AG10803 (cell line): Measurements from ENCODE around the gene SNAP47.

ENCODE experiments used
- DNase-seq: peaks from one replicate; pipeline ENCODE4 v3.0.0; 2010; ENCODE audit warnings: low read depth
- H3K4me3 ChIP-seq: 2 replicates; pipeline ENCODE4 v1.5.1; 2011; ENCODE audit warnings: mild to moderate bottlenecking, low read length, control low read depth
- TF ChIP-seq, protein P1 (sequence below): conservative IDR thresholded peaks from 2 replicates; pipeline ENCODE4 v1.5.1; 2011; ENCODE audit warnings: mild to moderate bottlenecking, low read length, control low read depth, inconsistent platforms

The SNAP47 gene

DNA sequence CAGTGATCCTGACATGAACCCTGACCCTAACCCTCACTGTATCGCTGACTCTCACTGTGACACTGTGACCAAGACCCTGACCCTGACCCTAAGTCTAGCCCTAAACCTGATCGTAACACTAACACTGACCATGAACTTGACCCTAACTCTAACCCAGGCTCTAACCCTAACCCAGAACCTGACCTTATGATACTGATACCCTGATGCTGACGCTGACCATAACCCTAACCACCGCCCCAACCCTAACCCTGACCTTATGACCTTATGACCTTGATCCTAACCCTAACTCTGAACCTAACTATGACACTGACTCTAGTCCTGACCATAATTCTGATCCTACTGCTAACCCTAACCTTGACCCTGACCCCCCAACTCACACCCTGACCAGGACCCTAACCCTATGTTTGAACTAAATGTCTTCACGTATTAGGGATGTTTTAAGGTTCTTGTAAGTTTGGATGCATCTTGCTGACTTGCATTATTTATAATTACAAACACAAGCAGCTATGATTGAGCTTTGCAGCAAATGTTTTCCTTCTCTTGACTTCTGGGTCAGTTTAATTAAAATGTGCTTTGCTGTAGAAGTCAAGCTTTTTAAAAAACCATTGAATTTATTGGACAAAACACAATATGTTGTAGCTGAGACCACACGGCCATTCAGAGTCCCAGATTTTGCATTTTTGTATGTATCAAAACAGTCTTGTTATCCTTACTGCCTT lies 56.3 kb downstream of the SNAP47 start:
- no peak for DNase-seq
- H3K4me3 ChIP-seq = no peak overlapping the region
- TF ChIP-seq, protein P1, sequence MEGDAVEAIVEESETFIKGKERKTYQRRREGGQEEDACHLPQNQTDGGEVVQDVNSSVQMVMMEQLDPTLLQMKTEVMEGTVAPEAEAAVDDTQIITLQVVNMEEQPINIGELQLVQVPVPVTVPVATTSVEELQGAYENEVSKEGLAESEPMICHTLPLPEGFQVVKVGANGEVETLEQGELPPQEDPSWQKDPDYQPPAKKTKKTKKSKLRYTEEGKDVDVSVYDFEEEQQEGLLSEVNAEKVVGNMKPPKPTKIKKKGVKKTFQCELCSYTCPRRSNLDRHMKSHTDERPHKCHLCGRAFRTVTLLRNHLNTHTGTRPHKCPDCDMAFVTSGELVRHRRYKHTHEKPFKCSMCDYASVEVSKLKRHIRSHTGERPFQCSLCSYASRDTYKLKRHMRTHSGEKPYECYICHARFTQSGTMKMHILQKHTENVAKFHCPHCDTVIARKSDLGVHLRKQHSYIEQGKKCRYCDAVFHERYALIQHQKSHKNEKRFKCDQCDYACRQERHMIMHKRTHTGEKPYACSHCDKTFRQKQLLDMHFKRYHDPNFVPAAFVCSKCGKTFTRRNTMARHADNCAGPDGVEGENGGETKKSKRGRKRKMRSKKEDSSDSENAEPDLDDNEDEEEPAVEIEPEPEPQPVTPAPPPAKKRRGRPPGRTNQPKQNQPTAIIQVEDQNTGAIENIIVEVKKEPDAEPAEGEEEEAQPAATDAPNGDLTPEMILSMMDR = no peak

DNA sequence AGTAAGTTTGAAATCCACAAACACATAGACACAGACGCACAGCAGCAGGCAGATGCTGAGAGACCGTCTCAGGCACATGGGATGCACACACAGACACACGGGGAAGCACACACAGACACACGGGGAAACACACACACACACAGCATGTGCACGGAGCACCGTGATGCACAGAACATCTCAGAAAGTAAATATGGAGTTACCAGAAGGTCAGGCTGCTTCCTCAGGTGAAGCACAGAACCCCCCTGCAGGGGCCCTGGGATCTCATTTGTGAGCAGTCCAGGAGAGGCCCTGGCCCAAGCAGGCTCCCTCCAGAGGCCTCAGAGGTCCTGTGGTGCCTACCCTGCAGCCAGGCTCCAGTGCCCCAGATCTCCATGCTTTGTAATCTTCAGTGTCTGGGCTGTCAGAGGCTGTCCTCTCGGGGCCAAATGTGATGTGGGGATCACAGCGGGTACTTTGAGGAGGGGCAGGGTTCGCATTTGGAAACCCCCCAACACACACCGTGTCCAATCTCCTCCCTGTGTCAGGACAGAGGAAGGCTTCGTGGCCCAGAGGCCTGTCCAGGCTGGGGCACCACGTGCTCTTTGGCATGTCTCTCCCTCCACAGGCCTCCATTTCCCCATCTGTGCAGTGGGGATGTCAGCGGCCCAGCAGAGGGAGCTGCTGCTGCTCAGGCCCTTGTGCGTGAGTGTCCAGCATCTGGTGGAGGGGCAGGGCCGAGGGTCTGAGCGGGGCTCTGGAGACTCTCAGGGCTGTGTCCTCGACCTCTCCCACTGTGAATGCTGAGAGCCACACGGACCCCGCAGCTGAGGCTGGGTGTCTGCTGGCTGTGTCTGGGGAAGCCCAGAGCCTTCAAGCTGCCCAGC lies 57.2 kb downstream of the SNAP47 start:
- H3K4me3 ChIP-seq = no peak overlapping the region
- TF ChIP-seq, protein P1 = peak; percentile 13; the same call in 1 of the 2 replicates
- DNase-seq = no peak

DNA sequence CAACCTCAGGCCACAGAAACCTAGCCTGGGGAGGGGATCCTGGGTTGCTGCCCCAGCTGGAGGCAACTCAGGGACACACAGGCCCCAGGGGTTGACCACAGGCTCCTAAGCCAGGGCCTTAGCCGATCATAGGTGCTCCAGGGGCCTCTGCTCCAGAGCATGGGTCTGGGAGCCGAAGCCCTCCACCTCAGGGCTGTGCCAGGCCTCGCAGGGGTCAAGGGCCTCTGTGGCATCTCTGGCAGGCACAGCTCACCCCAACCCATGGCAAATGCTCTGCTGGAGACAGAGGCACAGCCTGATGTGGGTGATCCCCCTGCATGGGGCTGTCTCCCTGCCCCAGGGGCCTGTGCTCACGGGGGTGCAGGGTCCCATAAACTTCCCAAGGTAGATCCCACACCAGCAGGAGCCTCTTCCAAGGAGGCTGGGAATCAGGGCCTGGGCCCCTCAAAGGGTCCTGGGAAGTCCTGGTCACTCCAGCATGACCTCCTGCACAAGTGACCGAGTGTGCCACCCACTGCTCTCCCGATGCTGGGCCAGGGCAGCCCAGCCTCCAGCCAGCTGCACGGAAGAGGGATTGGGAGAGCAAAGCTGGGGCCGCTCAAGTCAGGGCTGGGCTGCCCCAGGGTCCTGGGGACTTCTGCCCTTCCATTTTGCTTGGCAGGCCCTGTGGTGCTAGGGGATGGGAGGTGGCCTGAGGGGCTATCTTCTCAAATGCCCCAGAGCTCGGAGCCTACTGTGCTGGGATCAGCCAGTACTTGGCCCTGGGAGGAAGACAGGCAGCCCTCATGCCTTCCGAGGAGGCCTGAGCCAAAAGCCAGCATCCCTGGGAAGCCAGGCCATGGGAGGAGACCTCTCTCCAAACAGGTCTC lies 58.1 kb downstream of the SNAP47 start:
- DNase-seq = no peak
- no peak overlapping the region for H3K4me3 ChIP-seq
- TF ChIP-seq, protein P1 = no peak

DNA sequence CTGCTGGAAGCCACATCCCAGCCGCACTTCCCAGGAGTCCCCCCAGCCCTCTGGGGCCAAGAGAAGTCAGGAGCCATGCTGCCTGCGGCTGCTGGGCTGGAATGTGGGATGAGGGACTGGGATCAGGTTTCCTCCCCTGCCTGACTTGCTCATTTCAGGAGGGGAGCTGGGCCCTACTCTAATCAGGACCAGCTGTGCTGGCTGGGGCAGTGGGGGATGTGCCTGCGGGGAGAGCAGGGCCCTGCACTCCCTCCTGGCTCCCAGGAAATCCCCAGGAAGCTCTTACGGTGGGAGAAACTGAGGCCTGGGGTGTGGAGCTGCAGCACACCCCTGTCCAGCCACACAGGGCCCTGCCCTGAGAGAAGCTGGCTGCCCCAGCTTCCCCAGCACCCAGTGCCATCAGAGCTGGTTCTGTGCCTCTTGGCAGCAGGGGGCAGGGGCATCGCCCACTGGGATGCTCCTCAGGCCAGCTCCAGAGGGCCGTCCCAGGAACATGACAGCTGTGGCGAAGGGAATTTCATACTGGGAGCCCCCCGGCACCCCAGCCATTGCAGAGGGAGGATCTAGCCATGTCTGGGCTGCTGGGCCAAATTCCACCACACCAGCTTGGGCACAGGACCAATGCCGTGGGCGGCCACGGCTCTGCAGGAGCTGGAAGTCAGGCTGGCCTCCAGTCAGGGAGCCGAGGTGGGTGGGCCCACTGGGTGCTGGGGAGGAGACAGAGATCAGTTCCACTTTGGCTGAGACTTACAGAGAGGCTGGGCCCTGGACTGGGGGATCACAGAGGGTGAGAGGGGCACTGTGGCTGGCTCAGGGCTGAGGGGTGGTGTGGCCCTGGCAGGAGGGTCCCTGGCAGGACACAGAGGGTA lies 58.9 kb downstream of the SNAP47 start:
- DNase-seq = peak; percentile 93
- TF ChIP-seq, protein P1 = no peak
- H3K4me3 ChIP-seq = peak overlapping the region; percentile 38

DNA sequence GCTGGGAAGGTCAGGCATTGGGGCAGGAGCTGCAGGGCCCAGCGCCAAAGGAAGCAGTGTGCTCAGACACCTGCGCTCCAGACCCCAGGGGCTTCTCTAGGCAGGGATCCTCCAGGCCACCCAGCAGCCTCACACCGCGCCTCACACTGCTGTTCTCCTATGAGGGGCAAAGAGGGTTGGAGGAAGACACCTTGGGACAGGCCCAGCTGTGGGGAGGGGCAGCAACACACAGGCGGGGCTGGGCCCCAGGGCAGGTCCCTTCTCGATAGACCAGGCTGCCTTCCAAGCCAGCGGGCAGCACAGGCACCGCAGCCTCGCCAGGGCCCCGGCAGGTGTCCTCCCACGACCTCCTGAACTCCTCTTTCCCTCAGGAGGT lies 59.6 kb downstream of the SNAP47 start:
- no peak for DNase-seq
- H3K4me3 ChIP-seq = peak overlapping the region; percentile 33
- TF ChIP-seq, protein P1 = no peak

DNA sequence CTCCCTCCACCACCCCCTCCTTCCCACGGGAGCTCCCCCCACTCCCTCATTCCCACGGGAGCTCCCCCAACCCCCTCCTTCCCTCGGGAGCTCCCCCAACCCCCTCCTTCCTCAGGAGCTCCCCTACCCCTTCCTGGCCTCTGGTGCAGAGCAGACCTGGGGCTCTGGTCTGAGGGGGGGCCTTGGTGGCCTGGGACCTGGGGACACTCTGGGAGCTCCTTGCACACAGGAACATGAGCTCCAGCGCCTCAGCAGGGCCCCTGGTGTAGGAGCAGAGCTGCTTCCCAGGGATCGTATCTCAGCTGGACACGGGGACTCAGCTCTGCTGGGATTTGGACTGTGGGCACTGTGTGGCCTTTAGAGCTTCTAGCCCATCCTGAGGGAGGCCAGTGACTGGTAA lies 60.5 kb downstream of the SNAP47 start:
- no peak overlapping the region for H3K4me3 ChIP-seq
- TF ChIP-seq, protein P1 = no peak
- no peak for DNase-seq
